Omental fat pad (tissue), 4 donors: ENCODE measurements around the gene LEP. TPM values are rescaled to one million over a fixed set of nuclear protein-coding genes. Genes with fewer than 3 reads are reported as not detected.
A peak's percentile ranks its signal among the peaks of the same experiment; 100 is the strongest.

ENCODE experiments used
- ATAC-seq: fragments of 150-250 bp; one replicate; pipeline ENCODE4 v1.9.1; 2016; ENCODE audit warnings: mild to moderate bottlenecking, moderate library complexity; ENCODE audit not compliant: low FRiP score
- DNase-seq: peaks from one replicate; pipeline ENCODE4 v3.0.0-alpha.2; 2019; ENCODE audit warnings: low spot score
- CTCF ChIP-seq, 3 donors: fragments of 450-650 bp; IDR thresholded peaks; one replicate each; pipeline ENCODE4 v1.5.1; 2016 to 2017; ENCODE audit warnings: antibody characterized with exemption in 3 of 3, mild to moderate bottlenecking in 3 of 3, moderate library complexity in 2 of 3
- total RNA-seq, 4 donors: library from RNA; depleted of rRNA; stranded (reverse); fragments of >200 nt; gene quantifications; one replicate each; pipeline ENCODE4 v1.1.0, GENCODE V29; 2016

LEP gene
- total RNA-seq, 4 donors from 2014 or later, result 12.3 to 715 (median 292) TPM

DNA sequence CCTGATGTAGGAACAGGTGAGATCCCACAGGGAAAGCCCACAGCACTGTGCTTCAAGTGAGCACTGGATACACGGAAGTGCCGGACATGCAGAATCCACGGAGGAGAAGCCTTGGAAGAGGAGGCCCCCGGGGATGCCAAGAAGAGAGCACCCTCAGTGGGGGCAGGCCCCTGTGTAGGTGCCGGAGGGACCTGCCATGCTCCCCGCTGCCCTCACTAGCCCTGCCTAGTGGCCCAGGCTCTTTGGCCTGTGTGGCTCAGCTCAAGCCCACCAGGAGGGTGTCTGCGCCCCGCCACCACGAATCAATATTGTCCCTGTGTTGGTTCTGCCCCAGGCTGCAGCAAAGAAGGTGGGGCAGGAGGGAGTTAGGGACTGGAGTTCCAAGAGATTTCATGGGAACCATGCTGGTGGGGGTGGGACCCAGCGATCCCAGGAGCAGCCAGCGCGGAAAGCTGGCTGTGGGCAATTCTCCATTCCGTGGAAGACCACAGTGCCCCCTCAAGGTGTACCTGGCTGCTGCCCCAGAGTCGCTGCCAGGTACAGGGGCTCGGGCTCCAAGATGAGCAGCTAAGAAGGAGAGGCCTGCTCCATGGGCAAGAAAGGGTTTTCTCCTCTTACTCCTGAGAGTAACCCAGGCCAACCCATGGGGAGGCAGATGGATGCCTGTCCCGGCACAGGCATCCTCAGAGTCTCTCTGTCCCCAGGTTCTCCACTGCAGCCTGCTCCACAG lies 34.9 kb upstream of the LEP start:
- ATAC-seq (no peak), DNase-seq (no peak)
- no peak for TF ChIP-seq CTCF (IDR thresholded peaks at IDR 0.05)

- no peak for TF ChIP-seq CTCF (IDR thresholded peaks at IDR 0.05)
- no peak for DNase-seq
- no peak for ATAC-seq
Measured at GRCh38 chr7:128206747-128207500, 34.2 kb upstream of the LEP start.

DNA sequence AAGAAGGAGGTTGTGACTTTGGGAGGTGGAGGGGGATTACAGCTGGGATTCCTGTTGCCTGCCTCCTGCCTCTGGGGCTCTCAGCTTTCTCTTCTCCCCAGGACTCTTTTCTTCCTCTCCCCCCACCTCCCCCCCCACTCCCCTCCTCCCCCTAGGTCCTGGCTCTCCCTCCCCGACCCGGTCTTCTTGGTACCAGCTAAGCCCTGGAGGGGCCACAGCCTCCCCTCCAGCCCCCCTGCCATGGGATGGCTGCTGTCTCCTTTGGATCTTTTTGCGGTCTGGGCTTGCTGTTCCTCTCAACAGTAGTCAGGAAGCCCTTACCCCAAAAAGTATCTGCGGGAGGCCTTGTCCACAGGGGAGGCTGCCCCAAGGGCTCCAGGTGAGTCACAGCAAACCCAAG lies 33.5 kb upstream of the LEP start:
- DNase-seq (no peak), ATAC-seq (no peak)
- TF ChIP-seq CTCF (IDR thresholded peaks at IDR 0.05), result no peak

- peak in 2 of 3 donors; percentile 86 to 89 for TF ChIP-seq CTCF (IDR thresholded peaks at IDR 0.05)
- ATAC-seq (peak; percentile 81), DNase-seq (no peak)
Measured at GRCh38 chr7:128209229-128210035, 31.6 kb upstream of the LEP start.

DNA sequence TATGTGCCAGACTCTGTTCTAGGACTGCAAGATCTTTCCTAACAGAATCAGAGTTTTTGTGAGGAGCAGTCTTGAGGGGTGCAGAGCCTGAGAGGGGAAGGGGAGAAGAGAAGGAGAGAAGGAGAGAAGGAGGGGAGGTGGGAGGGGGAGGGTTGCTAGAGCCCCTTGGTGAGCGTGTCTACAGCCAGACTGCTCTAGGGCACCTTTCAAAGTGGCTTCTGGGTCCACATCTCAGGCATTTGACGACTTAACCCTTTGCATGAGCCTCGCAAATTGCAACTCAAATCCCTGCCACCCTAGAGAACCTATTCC lies 31.1 kb upstream of the LEP start:
- DNase-seq (no peak), ATAC-seq (no peak)
- TF ChIP-seq CTCF (IDR thresholded peaks at IDR 0.05), result no peak

DNA sequence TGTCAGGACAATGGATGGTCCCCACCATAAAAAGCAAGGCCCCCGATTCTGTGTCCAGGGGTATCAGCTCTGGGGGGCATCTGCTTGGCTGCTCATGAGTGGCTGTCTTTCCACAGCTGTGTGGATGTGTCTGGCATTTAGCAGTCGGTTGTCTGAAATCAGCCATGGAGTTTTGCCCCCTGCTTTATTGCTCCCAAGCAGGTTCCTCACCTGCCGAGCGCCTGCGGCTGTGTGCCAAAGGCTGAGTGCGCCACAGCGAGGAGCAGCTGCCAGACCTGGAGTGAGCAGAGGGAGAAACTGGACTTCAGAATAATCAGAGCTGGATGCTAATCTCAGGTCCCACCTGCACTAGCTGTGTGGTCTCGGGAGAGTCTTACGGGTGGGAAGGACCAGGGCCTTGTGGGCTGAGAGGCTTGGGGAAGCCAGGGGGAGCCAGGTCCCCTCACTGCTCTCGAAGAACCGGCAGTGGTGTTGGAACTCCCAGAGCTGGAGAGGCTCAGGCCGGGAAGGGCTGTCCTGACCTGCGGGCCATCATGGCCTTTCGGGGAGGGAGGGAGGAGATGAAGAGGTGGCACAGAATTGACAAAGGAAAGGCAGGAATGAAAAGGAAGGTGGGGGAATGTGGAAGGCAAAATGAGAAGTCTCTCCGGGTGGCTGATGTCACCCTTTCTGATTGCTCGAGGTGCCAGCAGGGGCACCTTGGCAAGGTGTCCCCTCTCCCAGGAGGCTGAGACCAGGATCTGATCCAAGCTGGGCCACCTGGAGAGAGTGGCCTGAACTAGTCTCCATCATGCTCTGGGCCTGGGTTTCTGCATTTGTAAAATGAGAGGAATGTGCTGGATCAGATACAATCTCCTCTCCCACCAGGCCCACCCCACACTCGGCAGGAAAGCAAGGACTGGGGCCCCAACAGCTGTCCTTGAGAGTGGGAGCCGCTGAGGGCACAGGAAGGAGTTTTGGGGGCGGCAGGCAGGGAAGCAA lies 30.2 kb upstream of the LEP start:
- no peak for TF ChIP-seq CTCF (IDR thresholded peaks at IDR 0.05)
- DNase-seq, result no peak
- no peak for ATAC-seq
